NT2/D1 (cell line): Measurements from ENCODE around the gene BMP10.

Experiments used
- YY1 ChIP-seq: IDR thresholded peaks from 2 replicates; pipeline ENCODE4 v1.6.1; 2011; ENCODE audit not compliant: insufficient read length, insufficient read depth
- ZNF274 ChIP-seq: IDR thresholded peaks from 2 replicates; pipeline ENCODE4 v1.6.1; 2011; ENCODE audit warnings: mild to moderate bottlenecking, low read depth, low read length

GRCh38 chr2:68889500-68889899 is 18.3 kb upstream of the BMP10 start:
- no peak for TF ChIP-seq YY1
- TF ChIP-seq ZNF274, result no peak
